HG03095 (cell line): ENCODE measurements around the gene FAM117A.
"Not testable (repeated sequence)": the region's sequence is repeated elsewhere in the genome, so short reads cannot be mapped to it uniquely, and the experiment has no call there.

Experiments
- ATAC-seq: cut with Tn5 transposase; IDR thresholded peaks from one replicate; pipeline ENCODE4 v1.9.1; 2021; ENCODE audit warnings: moderate library complexity; ENCODE audit not compliant: unreplicated experiment

Gene FAM117A

DNA sequence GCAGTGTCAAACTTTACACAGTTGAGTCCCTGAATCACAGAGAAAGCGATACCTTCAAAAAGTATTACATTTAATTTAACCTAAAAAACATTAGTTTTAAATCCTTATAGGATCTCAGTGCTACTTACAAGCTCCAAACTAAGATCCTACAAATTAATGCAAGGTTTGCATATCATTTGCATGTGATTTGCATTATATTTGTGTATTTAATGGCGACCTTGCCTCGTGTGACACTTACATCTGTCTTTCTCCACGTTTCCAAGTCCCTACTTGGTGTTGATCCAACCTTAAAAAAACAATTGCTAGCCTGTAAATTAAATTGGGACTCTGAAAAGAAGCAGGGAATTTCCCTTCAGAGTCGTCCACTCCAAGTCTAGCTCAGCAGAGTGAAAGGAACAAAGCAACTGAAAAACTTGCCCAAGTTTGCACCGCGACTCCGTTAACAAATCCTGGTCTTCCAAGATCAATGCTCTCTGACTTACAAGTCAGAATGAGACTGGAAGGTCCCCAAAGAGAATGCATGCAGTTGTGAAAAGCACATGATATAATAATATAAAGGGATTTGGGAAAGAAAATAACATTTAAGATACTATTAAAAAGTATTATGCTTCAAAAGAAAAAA lies 739 bp upstream of the FAM117A start:
- ATAC-seq = no peak

DNA sequence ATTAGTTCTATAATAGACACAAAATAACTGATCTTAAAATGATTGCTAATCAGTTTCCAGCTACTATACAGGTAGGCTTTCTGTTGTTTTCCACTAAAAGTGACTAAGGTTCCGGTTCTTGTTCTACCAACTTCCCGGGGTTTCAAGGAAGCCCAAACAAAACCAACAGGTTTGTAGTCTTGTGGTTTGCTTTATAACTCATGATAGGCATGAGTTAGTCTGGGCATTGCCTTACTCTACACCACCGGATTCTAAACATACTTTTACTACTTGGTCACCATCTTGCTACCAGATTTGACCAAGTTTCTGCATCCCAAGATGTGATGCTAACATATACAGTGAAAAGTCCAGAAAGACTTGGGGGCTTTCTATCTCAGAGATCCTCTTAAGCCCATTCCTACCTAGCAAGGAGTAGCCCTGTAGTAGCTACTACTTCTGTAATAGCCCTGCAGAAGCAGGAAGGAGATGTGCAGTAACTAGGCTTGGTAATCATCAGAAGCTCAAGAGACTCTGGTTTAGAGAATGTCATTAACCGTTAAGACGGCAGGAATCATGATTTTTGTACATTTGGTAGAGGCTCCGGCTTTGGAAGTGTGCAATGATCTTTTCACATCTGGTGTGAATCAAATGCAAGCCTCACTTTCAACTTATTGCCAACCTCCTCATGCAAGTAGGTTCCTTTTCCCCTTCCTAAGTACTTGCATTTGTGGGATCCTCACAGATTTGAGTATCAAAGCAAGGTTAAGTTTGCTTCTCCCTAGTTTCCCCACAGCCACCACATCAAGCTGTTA lies 1.6 kb downstream of the FAM117A start:
- no peak for ATAC-seq

DNA sequence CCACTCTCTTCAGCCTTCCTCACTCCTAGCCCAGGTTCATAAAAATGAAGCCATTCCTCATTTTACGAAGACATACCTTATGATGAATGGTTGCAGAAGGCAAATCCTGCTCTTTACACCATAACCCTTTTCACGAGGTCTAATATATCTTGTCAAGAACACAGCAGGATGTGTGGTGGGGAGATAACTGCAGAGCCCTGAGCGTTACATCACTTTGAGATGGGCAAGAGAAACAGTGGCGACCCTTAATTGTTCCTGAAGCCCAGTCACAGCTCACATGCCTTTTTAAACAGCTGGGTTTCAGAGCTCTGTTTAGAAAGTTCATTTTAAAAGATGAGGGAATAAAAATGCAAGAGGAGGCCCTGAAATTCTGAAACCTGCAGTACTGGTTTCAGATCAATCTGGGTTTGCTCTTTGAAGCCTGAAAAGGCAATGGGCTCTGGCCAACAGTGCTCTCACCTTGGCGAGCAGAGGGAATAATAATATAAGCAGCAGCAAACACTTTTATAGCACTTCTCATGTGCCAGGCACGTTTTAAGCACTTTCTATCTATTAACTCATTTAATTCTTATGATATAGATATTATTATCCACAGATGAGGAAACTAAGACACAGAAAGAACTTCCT lies 2.9 kb downstream of the FAM117A start:
- no peak for ATAC-seq

- ATAC-seq = no peak
Measured at GRCh38 chr17:49760296-49760695, 3.6 kb downstream of the FAM117A start.

DNA sequence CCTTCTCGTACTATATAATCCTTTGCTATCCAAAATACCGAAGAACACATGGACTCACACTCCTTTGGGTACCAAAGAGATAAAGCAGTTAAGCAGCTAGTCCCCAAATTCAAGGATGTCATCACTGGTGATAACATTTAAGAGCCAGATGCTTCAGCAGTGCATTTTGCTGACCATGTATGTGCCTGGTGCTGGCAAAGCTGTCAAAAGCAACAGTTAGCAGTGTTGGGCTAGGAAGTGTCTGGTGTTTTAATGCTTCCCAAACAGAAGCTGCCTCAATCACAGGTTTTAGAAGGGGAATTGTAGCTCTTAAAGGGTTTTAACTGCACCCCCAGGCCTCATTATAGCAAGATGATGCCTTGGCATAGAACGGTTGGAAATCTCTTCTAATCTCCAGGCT lies 4.7 kb downstream of the FAM117A start:
- no peak for ATAC-seq

DNA sequence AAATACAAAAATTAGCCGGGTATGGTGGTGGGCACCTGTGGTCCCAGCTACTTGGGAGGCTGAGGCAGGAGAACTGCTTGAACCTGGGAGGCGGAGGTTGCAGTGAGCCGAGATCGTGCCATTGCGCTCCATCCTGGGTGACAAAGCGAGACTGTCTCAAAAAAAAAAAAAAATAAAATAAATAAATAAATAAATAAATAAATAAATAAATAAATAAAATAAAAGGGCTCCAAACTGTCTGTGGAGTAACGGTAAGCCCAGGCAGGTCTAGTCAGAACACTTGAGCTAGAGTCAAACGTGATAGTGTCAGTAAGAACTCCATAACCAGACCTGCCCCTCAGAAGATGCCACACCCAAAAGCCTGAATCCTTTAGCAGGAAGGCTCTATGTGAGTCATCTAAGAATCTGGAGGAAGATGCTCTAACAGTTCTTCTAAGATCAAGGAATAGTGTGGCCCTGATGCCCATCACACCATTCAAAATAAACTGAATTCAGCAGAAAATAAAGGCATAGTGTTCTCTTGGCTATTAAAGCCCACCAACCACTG lies 5.4 kb downstream of the FAM117A start:
- ATAC-seq = not testable (repeated sequence)

GRCh38 chr17:49757151-49757777 lies 6.7 kb downstream of the FAM117A start:
- no peak for ATAC-seq

- ATAC-seq = no peak
Measured at GRCh38 chr17:49756323-49757150, 7.4 kb downstream of the FAM117A start.

GRCh38 chr17:49755663-49756283 lies 8.2 kb downstream of the FAM117A start:
- ATAC-seq = no peak

GRCh38 chr17:49753959-49754391 lies 10.0 kb downstream of the FAM117A start:
- ATAC-seq = no peak

- no peak for ATAC-seq
Measured at GRCh38 chr17:49752508-49752907, 11.4 kb downstream of the FAM117A start.

DNA sequence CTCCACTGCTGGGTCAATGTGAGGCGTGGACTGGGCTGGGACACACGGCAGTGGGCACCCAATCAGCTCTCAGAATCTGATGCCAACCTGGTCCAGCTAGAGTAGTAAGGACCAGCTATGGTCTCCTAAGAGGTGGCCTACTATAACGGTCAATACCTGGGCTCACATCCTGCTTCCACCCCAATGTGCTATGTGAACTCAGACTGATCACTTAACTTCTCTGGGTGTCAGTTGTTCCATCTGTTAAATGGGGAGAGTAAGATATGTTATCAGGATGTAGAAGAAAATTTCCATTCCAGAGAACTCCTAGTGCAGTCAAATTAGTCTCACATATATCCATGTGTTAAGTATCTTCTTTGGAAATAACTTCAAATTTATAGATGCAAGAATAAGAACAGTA lies 14.2 kb downstream of the FAM117A start:
- ATAC-seq = no peak

- peak; percentile 73 for ATAC-seq
Measured at GRCh38 chr17:49748791-49749190, 15.1 kb downstream of the FAM117A start.

DNA sequence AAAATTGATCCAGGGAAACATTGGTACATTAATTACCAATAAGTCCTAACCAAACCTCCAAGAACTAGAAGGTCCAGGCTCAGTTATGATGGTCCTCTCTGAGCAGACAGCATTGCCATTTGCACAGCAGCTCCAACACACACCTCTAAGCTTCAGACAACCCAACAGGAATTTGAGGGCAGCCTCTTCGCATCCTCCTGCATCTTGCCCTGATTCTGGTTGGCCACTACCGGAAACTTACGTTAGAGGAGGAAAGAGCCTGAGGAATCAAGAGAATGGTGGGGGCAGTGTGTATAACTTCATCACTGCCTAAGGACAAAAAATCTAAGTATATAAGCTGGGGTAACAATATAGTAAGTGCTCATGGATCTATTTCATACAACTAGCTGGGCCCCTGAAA lies 15.7 kb downstream of the FAM117A start:
- ATAC-seq = no peak

DNA sequence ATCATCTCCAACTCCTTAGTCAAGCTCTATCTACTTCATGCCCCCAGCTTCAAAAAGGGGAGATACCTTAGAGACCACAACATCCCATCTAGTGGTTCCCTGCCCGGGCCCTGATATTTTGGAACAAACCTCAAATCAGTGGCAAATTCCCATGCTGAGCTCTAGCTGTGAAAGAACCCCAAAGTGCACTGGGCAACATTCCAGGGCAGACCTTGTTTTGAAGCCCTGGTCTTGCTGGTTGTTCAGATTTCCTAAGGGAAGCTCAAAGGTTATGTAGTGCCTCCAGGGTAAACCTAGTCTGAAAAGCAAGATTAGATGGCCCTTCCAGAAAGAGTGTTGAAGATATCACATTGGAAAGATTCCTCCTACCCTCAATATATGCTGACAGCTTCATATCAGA lies 16.3 kb downstream of the FAM117A start:
- ATAC-seq = no peak

DNA sequence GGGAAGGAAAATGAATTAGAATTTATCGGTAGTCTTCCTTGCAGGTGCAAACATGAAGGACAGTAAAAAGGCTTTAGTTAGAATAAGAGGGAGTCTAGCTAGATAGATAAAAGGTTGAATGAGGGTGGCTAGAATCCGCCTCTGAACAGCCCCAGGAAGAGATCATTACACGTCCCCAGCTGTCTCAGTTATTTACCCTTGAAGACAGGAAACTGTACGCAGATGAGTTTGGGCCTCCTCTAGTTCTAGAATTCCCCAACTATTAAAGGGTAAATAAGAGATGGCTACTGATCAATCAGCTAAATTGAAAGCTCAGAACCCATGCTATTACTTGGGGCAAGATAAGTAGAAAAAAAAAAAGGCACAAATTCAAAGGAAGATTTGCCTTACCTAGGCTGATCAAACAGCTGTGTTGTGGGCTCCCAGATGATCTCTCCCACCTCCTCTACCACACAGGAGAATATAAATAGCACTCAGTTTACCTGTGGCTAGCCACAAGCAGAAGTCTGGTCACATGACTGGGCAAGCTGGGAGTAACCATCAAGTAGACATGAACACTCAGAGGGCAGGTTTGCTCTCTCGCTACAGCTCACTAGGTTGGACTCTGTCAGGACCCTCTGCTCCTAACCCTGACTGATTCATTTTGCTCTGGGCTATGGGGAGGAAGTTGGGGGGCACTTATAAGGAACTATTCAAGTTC lies 17.0 kb downstream of the FAM117A start:
- ATAC-seq = peak; percentile 51

- ATAC-seq = no peak
Measured at GRCh38 chr17:49745175-49746139, 18.5 kb downstream of the FAM117A start.

DNA sequence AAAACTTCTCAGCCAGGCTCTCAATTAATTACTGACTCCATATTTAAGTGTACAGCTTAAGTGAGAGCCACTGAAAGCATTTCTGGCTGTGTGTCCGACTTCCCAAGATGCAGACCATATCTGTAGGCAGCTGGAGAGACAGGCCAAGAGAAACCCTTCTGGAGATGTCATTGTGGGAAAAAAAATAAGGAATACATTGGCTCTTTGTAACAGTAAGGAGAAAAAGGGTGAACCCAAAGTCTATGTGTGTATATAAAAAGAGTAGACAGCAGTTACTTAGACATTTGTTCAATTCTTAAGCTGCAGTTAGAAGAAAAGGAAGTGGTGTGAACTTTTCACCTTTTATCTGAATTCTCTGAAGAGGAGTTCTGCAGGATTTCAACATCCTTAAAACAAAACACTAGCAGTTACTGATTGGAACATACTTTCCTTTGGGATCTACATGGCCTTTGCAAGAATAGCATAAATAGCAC lies 21.7 kb downstream of the FAM117A start:
- no peak for ATAC-seq
